Measurements from ENCODE around the gene CSRP1. TPM values are rescaled to one million over a fixed set of nuclear protein-coding genes. Genes with fewer than 3 reads are reported as not detected.

Gene CSRP1
- total and polyA plus RNA-seq, 2 donors (not counting 1 experiment from before 2014, with no cell fraction given) = 23.8 to 36.7 TPM

- H3K4me3 ChIP-seq (ENCODE audit: control extremely low read depth in 1 of 5, extremely low read depth in 1 of 5, insufficient read depth in 1 of 5, low read depth in 2 of 5, low read length in 4 of 5) = no peak overlapping the region
- H3K9me3 ChIP-seq (ENCODE audit: control extremely low read depth in 1 of 3, control insufficient read depth in 2 of 3, insufficient read depth in 1 of 3, low read length in 2 of 3) = peaks cover 0 to 5% (median 0%) of the 10 kb centered on the region in 3 donors
- no peak overlapping the region for H3K27ac ChIP-seq (ENCODE audit: low read length in 2 of 2)
- peaks cover 4% of the 10 kb centered on the region for H3K4me1 Mint-ChIP-seq
- CTCF ChIA-PET = interaction anchor here (8.0 kb wide), 1 partner anchor 61 kb away, joined by 104 read pairs; no protein-coding TSS in a partner anchor
- H2AFZ ChIP-seq (ENCODE audit: insufficient read depth, low read depth, low read length, poor library complexity, severe bottlenecking) = no peak overlapping the region
- no peaks in the 10 kb centered on the region for H3K36me3 ChIP-seq (replicated peaks in 1 of 2; ENCODE audit: control extremely low read depth in 1 of 2, control insufficient read depth in 1 of 2, extremely low read depth in 1 of 2, insufficient read depth in 2 of 2, low read length in 1 of 2)
- ATAC-seq (ENCODE audit: low read depth) = no peak
- WGBS (ENCODE audit: insufficient coverage) = 34% methylated on average over 11 of the region's 12 CpGs
- peaks cover 9 to 17% of the 10 kb centered on the region in 2 donors for H3K4me1 ChIP-seq (ENCODE audit: control insufficient read depth in 2 of 2, insufficient read depth in 2 of 2, low read length in 2 of 2)
- no peak for DNase-seq
- POLR2A ChIA-PET = no interaction called here
- no peak overlapping the region for H3K9ac ChIP-seq (ENCODE audit: low read length)
- no peaks in the 10 kb centered on the region for H4K20me1 ChIP-seq (ENCODE audit: control insufficient read depth, insufficient read depth, low read length, poor library complexity, severe bottlenecking)
- intact Hi-C loops (cut with micrococcal nuclease) = no loop called here
- H3K4me3 Mint-ChIP-seq = no peak overlapping the region
- no peak overlapping the region for H3K27ac Mint-ChIP-seq
- peaks cover 17% of the 10 kb centered on the region for H3K27me3 Mint-ChIP-seq
- peaks cover 0 to 16% (median 0%) of the 10 kb centered on the region in 4 experiments for H3K27me3 ChIP-seq (replicated peaks in 1 of 4; ENCODE audit: control extremely low read depth in 1 of 4, control insufficient read depth in 3 of 4, insufficient read depth in 4 of 4, low read length in 3 of 4)
- TF ChIP-seq CTCF (IDR thresholded peaks at IDR 0.05) (no peak), EZH2 (IDR thresholded peaks at IDR 0.05; ENCODE audit: borderline replicate concordance, insufficient read depth, low read depth, low read length, poor library complexity, severe bottlenecking) (no peak)
- no peaks in the 10 kb centered on the region for H3K9me3 Mint-ChIP-seq (ENCODE audit: insufficient read depth)
- H3K79me2 ChIP-seq (ENCODE audit: control insufficient read depth, insufficient read depth, low read length) = no peaks in the 10 kb centered on the region
- H3K4me2 ChIP-seq (replicated peaks; ENCODE audit: low read depth, low read length, poor library complexity, severe bottlenecking) = peak overlapping the region; percentile 6
Observed at GRCh38 chr1:201450721-201451291, 56.1 kb downstream of the CSRP1 start.

- WGBS (ENCODE audit: insufficient coverage) = 100% methylated on average over 3 of the region's 5 CpGs
- DNase-seq (no peak), ATAC-seq (ENCODE audit: low read depth) (no peak)
- H3K9me3 ChIP-seq (ENCODE audit: control extremely low read depth in 1 of 3, control insufficient read depth in 2 of 3, insufficient read depth in 1 of 3, low read length in 2 of 3) = peaks cover 0 to 10% (median 0%) of the 10 kb centered on the region in 3 donors
- H3K27me3 Mint-ChIP-seq = peaks cover 20% of the 10 kb centered on the region
- no peak overlapping the region for H2AFZ ChIP-seq (ENCODE audit: insufficient read depth, low read depth, low read length, poor library complexity, severe bottlenecking)
- H4K20me1 ChIP-seq (ENCODE audit: control insufficient read depth, insufficient read depth, low read length, poor library complexity, severe bottlenecking) = no peaks in the 10 kb centered on the region
- H3K27ac ChIP-seq (ENCODE audit: low read length in 2 of 2) = no peak overlapping the region
- H3K27me3 ChIP-seq (replicated peaks in 1 of 4; ENCODE audit: control extremely low read depth in 1 of 4, control insufficient read depth in 3 of 4, insufficient read depth in 4 of 4, low read length in 3 of 4) = peaks cover 0 to 12% (median 1%) of the 10 kb centered on the region in 4 experiments
- H3K9me3 Mint-ChIP-seq (ENCODE audit: insufficient read depth) = no peaks in the 10 kb centered on the region
- H3K4me3 Mint-ChIP-seq = no peak overlapping the region
- H3K4me1 ChIP-seq (ENCODE audit: control insufficient read depth in 2 of 2, insufficient read depth in 2 of 2, low read length in 2 of 2) = peaks cover 9 to 17% of the 10 kb centered on the region in 2 donors
- H3K4me2 ChIP-seq (replicated peaks; ENCODE audit: low read depth, low read length, poor library complexity, severe bottlenecking) = no peak overlapping the region
- no peak overlapping the region for H3K9ac ChIP-seq (ENCODE audit: low read length)
- intact Hi-C loops (cut with micrococcal nuclease) = loop anchor here (1.0 to 10.0 kb wide), 3 partner anchors 33 to 346 kb away; no protein-coding TSS in a partner anchor
- no peak overlapping the region for H3K27ac Mint-ChIP-seq
- TF ChIP-seq CTCF (IDR thresholded peaks at IDR 0.05) (no peak), EZH2 (IDR thresholded peaks at IDR 0.05; ENCODE audit: borderline replicate concordance, insufficient read depth, low read depth, low read length, poor library complexity, severe bottlenecking) (no peak)
- H3K4me3 ChIP-seq (ENCODE audit: control extremely low read depth in 1 of 5, extremely low read depth in 1 of 5, insufficient read depth in 1 of 5, low read depth in 2 of 5, low read length in 4 of 5) = no peak overlapping the region
- H3K79me2 ChIP-seq (ENCODE audit: control insufficient read depth, insufficient read depth, low read length) = no peaks in the 10 kb centered on the region
- ChIA-PET CTCF (interaction anchor here (2.4 to 8.0 kb wide), 4 partner anchors 13 to 67 kb away, joined by 6 to 104 read pairs (median 34); no protein-coding TSS in a partner anchor), POLR2A (no interaction called here)
- peaks cover 4% of the 10 kb centered on the region for H3K4me1 Mint-ChIP-seq
- H3K36me3 ChIP-seq (replicated peaks in 1 of 2; ENCODE audit: control extremely low read depth in 1 of 2, control insufficient read depth in 1 of 2, extremely low read depth in 1 of 2, insufficient read depth in 2 of 2, low read length in 1 of 2) = no peaks in the 10 kb centered on the region
Observed at GRCh38 chr1:201448990-201449389, 57.9 kb downstream of the CSRP1 start.
